Adrenal gland (tissue), 12 donors: Measurements from ENCODE around the gene CFAP298. TPM values are rescaled to one million over a fixed set of nuclear protein-coding genes. Genes with fewer than 3 reads are reported as not detected.

Experiments
- DNase-seq, 7 donors: peaks; one replicate each; pipeline ENCODE4 v3.0.0-alpha.2; 2019 to 2020
- H3K27ac ChIP-seq, 5 donors: fragments of 200-600 bp; sonication (generic) in 4 of 5; 1 replicate in 3 of 5; 2 replicates in 2 of 5; pipeline versions ENCODE4 v1.5.1 to v1.8.0; 2016 to 2020; ENCODE audit warnings: mild to moderate bottlenecking in 1 of 5
- H3K27me3 ChIP-seq: fragments of 200-600 bp; 2 replicates; pipeline ENCODE4 v1.8.0; 2021
- H3K36me3 ChIP-seq, 2 donors: fragments of 200-600 bp; replicated peaks in 1 of 2; 1 replicate in 1 of 2; 2 replicates in 1 of 2; pipeline versions ENCODE4 v1.5.1 to v1.8.0; 2018 to 2022
- H3K4me1 ChIP-seq, 2 donors: fragments of 200-600 bp; replicated peaks in 1 of 2; 1 replicate in 1 of 2; 2 replicates in 1 of 2; pipeline versions ENCODE4 v1.5.1 to v1.8.0; 2018 to 2021
- H3K4me3 ChIP-seq, 4 donors: fragments of 200-600 bp; sonication (generic) in 3 of 4; one replicate each; pipeline ENCODE4 v1.5.1; 2016 to 2018
- H3K9me3 ChIP-seq, 3 donors: fragments of 200-600 bp; sonication (generic) in 1 of 3; replicated peaks in 1 of 3; 1 replicate in 2 of 3; 2 replicates in 1 of 3; pipeline versions ENCODE4 v1.5.1 to v1.8.0; 2016 to 2021
- CTCF ChIP-seq, 6 experiments: fragments of 450-650 bp in 4 of 6; fragments of 200-600 bp in 2 of 6; sonication (generic) in 1 of 6; IDR thresholded peaks; 1 replicate in 5 of 6; 2 replicates in 1 of 6; pipeline versions ENCODE4 v1.5.1 to v1.8.0; 2016 to 2021; ENCODE audit warnings: antibody characterized with exemption in 6 of 6, mild to moderate bottlenecking in 2 of 6, moderate library complexity in 1 of 6
- POLR2A ChIP-seq, 2 donors: fragments of 450-650 bp; IDR thresholded peaks; one replicate each; pipeline ENCODE4 v1.6.1; 2017; ENCODE audit warnings: antibody characterized with exemption in 2 of 2, mild to moderate bottlenecking in 2 of 2, moderate library complexity in 1 of 2
- WGBS, 4 donors: extraction: QIAGEN DNeasy Blood & Tissue Kit in 2 of 4; methylation state at CpG; one replicate each; pipeline versions ENCODE4 v1.1.5 to v1.1.7; 2013 to 2017; 5-methylcytosine and 5-hydroxymethylcytosine counted together
- intact Hi-C, 2 donors: fragments of 100-400 bp; cut with DNase I; formaldehyde crosslinking; loops; one replicate each; pipeline versions ENCODE4 v1.14.1 to v1.15.0; 2022 to 2023
- polyA plus RNA-seq, 3 donors: library from polyadenylated mRNA; stranded (reverse); fragments of 200-250 nt in 2 of 3; fragments of 350-450 nt in 1 of 3; fragmentation: Illumina TruSeq in 1 of 3; extraction: RNeasy Lipid Tissue Mini Kit (QIAGEN cat#74804) in 1 of 3; gene quantifications; one replicate each; pipeline ENCODE4 v1.2.3, GENCODE V29; 2013 to 2014
- total RNA-seq, 9 donors: library from RNA; depleted of rRNA in 4 of 9; stranded (reverse); fragments of >200 nt in 4 of 9; fragments of 120-200 nt in 1 of 9; fragmentation: NEBNext Ultra II Directional in 1 of 9; extraction: Animal tissue kit (Norgen Biotek cat#: 25700) in 1 of 9; gene quantifications; one replicate each; pipeline versions ENCODE4 v1.1.0 to v1.2.4, GENCODE V29; 2013 to 2023
- donor health status: healthy with polysubstance abuse.
- donor health status: Bipolar disorder and iron deficiency.
- donor health status: DM: yes; HTN: yes; CAD: no.
- donor health status: DM: no; HTN: no; CAD: no.
- donor health status: DM: no; HTN: no; CAD: no.
- donor health status: DM: yes; HTN: yes; CAD: no.

The CFAP298 gene
- total and polyA plus RNA-seq, 12 donors: 20.3 to 101 (median 36.8) TPM

- Histone ChIP-seq H3K9me3 (no peaks in the 10 kb centered on the region), H3K27ac (no peak overlapping the region), H3K36me3 (no peaks in the 10 kb centered on the region), H3K4me1 (no peaks in the 10 kb centered on the region), H3K4me3 (no peak overlapping the region), H3K27me3 (no peaks in the 10 kb centered on the region)
- TF ChIP-seq CTCF (IDR thresholded peaks at IDR 0.05): no peak
- no peak for TF ChIP-seq POLR2A (IDR thresholded peaks at IDR 0.05)
- DNase-seq: no peak
- WGBS, 4 donors: 74 to 90% (median 82%) methylated on average over 4 of the region's 4 CpGs
- intact Hi-C loops: loop anchor here in 1 of 2 donors (10.0 kb wide), 1 partner anchor 185 kb away; no protein-coding TSS in a partner anchor
These were observed 22.0 kb downstream of the CFAP298 start for GRCh38 chr21:32590130-32590529.

- intact Hi-C loops: no loop called here
- TF ChIP-seq CTCF (IDR thresholded peaks at IDR 0.05): no peak
- no peak for TF ChIP-seq POLR2A (IDR thresholded peaks at IDR 0.05)
- H3K27ac ChIP-seq: no peak overlapping the region
- H3K36me3 ChIP-seq: no peaks in the 10 kb centered on the region
- no peaks in the 10 kb centered on the region for H3K9me3 ChIP-seq
- H3K4me3 ChIP-seq: no peak overlapping the region
- 87 to 96% (median 93%) methylated on average over 5 of the region's 5 CpGs for WGBS, 4 donors
- H3K4me1 ChIP-seq: no peaks in the 10 kb centered on the region
- no peak for DNase-seq
- no peaks in the 10 kb centered on the region for H3K27me3 ChIP-seq
These were observed 24.5 kb downstream of the CFAP298 start for GRCh38 chr21:32587651-32588050.

- no peak for DNase-seq
- WGBS, 4 donors: 84 to 88% (median 87%) methylated on average over 13 of the region's 13 CpGs
- TF ChIP-seq CTCF (IDR thresholded peaks at IDR 0.05) (no peak), POLR2A (IDR thresholded peaks at IDR 0.05) (no peak)
- H3K36me3 ChIP-seq: no peaks in the 10 kb centered on the region
- intact Hi-C loops: no loop called here
- H3K27me3 ChIP-seq: no peaks in the 10 kb centered on the region
- H3K4me1 ChIP-seq: no peaks in the 10 kb centered on the region
- H3K4me3 ChIP-seq: no peak overlapping the region
- no peaks in the 10 kb centered on the region for H3K9me3 ChIP-seq
- H3K27ac ChIP-seq: no peak overlapping the region
These were observed 25.1 kb downstream of the CFAP298 start for GRCh38 chr21:32587120-32587519.

GRCh38 chr21:32585970-32586369, 26.2 kb downstream of the CFAP298 start:
- Histone ChIP-seq H3K9me3 (no peaks in the 10 kb centered on the region), H3K4me3 (no peak overlapping the region), H3K27me3 (no peaks in the 10 kb centered on the region), H3K36me3 (no peaks in the 10 kb centered on the region), H3K4me1 (no peaks in the 10 kb centered on the region), H3K27ac (no peak overlapping the region)
- no peak for DNase-seq
- WGBS, 4 donors: 80 to 86% (median 83%) methylated on average over 9 of the region's 9 CpGs
- TF ChIP-seq CTCF (IDR thresholded peaks at IDR 0.05): no peak
- TF ChIP-seq POLR2A (IDR thresholded peaks at IDR 0.05): no peak
- intact Hi-C loops: no loop called here
